K562 (cell line): ENCODE measurements around the gene LRMDA. TPM values are rescaled to one million over a fixed set of nuclear protein-coding genes. Genes with fewer than 3 reads are reported as not detected.

ENCODE experiments used
- CHAMP1 ChIP-seq: fragments of 450-650 bp; IDR thresholded peaks from 2 replicates; pipeline ENCODE4 v1.6.1; 2016; ENCODE audit warnings: mild to moderate bottlenecking
- CHD1 ChIP-seq: fragments of 200-600 bp; sonication (generic); IDR thresholded peaks from one replicate; pipeline ENCODE4 v1.6.1; 2012; ENCODE audit warnings: mild to moderate bottlenecking, moderate library complexity, low read length, inconsistent platforms
- DACH1 ChIP-seq: fragments of 450-650 bp; IDR thresholded peaks from 2 replicates; pipeline ENCODE4 v1.6.1; 2018; ENCODE audit not compliant: partially characterized antibody
- EHMT2 ChIP-seq: fragments of 450-650 bp; IDR thresholded peaks from 2 replicates; pipeline ENCODE4 v1.6.1; 2018; ENCODE audit warnings: antibody characterized with exemption
- HOMEZ ChIP-seq: fragments of 250-450 bp; sonication (Bioruptor Pico); IDR thresholded peaks from 2 replicates; pipeline ENCODE4 v1.4.0; 2020; ENCODE audit warnings: mild to moderate bottlenecking, moderate library complexity
- ID3 ChIP-seq, 2 experiments: fragments of 250-450 bp in 1 of 2; fragments of 450-650 bp in 1 of 2; sonication (Bioruptor Pico) in 1 of 2; IDR thresholded peaks; 2 replicates each; pipeline versions ENCODE4 v1.6.1 to v1.8.0; 2016 to 2021; ENCODE audit warnings: mild to moderate bottlenecking in 2 of 2, moderate library complexity in 2 of 2, missing compliant biosample characterization in 1 of 2, missing genetic modification characterization in 1 of 2
- NFE2 ChIP-seq: IDR thresholded peaks from 2 replicates; pipeline ENCODE4 v1.6.1; 2014; ENCODE audit warnings: antibody characterized with exemption, low read depth
- NFRKB ChIP-seq: fragments of 450-650 bp; IDR thresholded peaks from 2 replicates; pipeline ENCODE4 v1.6.1; 2016; ENCODE audit warnings: low read depth
- NUFIP1 ChIP-seq: fragments of 450-650 bp; IDR thresholded peaks from 2 replicates; pipeline ENCODE4 v1.6.1; 2018; ENCODE audit not compliant: partially characterized antibody
- POLR2AphosphoS5 ChIP-seq: IDR thresholded peaks from 2 replicates; pipeline ENCODE4 v1.6.1; 2011; ENCODE audit warnings: mild to moderate bottlenecking, low read depth, low read length, moderate library complexity; ENCODE audit not compliant: control insufficient read depth, insufficient read depth
- POU5F1 ChIP-seq: fragments of 150-350 bp; IDR thresholded peaks from 2 replicates; pipeline ENCODE4 v1.6.1; 2014; ENCODE audit warnings: borderline replicate concordance, low read length, low read depth, mild to moderate bottlenecking; ENCODE audit not compliant: partially characterized antibody
- polyA plus RNA-seq, 8 experiments: library from polyadenylated mRNA; depleted of rRNA in 4 of 8; stranded (reverse) in 5 of 8; unstranded in 3 of 8; fragments of >200 nt; fragmentation: Nextera tagmentation in 2 of 8; fragmentation: Illumina TruSeq in 1 of 8; extraction: Ambion mirVana in 2 of 8; extraction: Trizol in 1 of 8; gene quantifications; 2 replicates each; pipeline versions ENCODE4 v1.2.1 to v1.2.3, GENCODE V29; 2011 to 2014; ENCODE audit warnings: inconsistent platforms in 1 of 8, missing spikeins in 1 of 8
- total RNA-seq, 7 experiments: library from RNA; depleted of rRNA in 6 of 7; stranded (reverse); fragments of >200 nt in 6 of 7; fragmentation: Illumina TruSeq in 2 of 7; extraction: Trizol in 2 of 7; gene quantifications; 2 replicates each; pipeline versions ENCODE4 v1.2.1 to v1.2.3, GENCODE V29; 2011 to 2021; ENCODE audit warnings: low replicate concordance in 1 of 7
- TF ChIP-seq, protein P1 (sequence below): IDR thresholded peaks from 2 replicates; pipeline ENCODE4 v1.6.1; 2011; ENCODE audit warnings: borderline replicate concordance, low read depth, mild to moderate bottlenecking, moderate library complexity, low read length; ENCODE audit not compliant: insufficient read depth, poor library complexity, severe bottlenecking
- TF ChIP-seq, protein P2 (sequence below): fragments of 450-650 bp; IDR thresholded peaks from 2 replicates; pipeline ENCODE4 v1.6.1; 2016; ENCODE audit warnings: low read depth

LRMDA gene
- total and polyA plus RNA-seq, 9 of the 15 experiments (the other 6 are each of a cell fraction or from before 2014, with no cell fraction given): 0.25 TPM; not detected in 8

DNA sequence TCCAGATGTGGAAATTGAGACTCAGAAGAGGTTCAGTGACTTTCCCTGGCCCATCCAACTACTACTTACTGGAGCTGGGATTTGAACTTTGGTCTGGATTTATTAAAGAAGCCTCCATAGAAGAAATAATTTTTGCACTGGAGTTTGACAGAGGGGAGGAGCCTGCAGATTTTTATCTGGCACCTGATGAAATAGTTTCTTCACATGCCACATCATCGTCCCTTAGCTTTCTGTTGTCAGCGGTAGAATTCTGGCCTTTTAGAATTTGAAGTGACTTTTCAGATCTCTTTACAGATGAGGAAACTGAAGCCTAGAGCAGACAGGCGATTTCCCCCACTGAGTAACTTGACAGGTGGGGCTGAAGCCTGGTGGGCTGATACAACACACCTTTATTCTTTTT lies 233.5 kb downstream of the LRMDA start (continued):
- no peak for TF ChIP-seq CHAMP1
- TF ChIP-seq NFRKB: no peak
- TF ChIP-seq CHD1: no peak
- TF ChIP-seq POLR2AphosphoS5: no peak
- TF ChIP-seq NUFIP1: no peak
- TF ChIP-seq HOMEZ (CRISPR knock-in tag): no peak
- TF ChIP-seq NFE2: peak; percentile 23; the same call in 1 of the 2 replicates
- no peak for TF ChIP-seq DACH1
- TF ChIP-seq, protein P1, sequence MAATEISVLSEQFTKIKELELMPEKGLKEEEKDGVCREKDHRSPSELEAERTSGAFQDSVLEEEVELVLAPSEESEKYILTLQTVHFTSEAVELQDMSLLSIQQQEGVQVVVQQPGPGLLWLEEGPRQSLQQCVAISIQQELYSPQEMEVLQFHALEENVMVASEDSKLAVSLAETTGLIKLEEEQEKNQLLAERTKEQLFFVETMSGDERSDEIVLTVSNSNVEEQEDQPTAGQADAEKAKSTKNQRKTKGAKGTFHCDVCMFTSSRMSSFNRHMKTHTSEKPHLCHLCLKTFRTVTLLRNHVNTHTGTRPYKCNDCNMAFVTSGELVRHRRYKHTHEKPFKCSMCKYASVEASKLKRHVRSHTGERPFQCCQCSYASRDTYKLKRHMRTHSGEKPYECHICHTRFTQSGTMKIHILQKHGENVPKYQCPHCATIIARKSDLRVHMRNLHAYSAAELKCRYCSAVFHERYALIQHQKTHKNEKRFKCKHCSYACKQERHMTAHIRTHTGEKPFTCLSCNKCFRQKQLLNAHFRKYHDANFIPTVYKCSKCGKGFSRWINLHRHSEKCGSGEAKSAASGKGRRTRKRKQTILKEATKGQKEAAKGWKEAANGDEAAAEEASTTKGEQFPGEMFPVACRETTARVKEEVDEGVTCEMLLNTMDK: no peak
- TF ChIP-seq ID3 (CRISPR knock-in tag; IDR thresholded peaks at IDR 0.05): no peak
- TF ChIP-seq ID3 (tag; IDR thresholded peaks at IDR 0.05): no peak
- no peak for TF ChIP-seq EHMT2
- no peak for TF ChIP-seq POU5F1
- TF ChIP-seq, protein P2, sequence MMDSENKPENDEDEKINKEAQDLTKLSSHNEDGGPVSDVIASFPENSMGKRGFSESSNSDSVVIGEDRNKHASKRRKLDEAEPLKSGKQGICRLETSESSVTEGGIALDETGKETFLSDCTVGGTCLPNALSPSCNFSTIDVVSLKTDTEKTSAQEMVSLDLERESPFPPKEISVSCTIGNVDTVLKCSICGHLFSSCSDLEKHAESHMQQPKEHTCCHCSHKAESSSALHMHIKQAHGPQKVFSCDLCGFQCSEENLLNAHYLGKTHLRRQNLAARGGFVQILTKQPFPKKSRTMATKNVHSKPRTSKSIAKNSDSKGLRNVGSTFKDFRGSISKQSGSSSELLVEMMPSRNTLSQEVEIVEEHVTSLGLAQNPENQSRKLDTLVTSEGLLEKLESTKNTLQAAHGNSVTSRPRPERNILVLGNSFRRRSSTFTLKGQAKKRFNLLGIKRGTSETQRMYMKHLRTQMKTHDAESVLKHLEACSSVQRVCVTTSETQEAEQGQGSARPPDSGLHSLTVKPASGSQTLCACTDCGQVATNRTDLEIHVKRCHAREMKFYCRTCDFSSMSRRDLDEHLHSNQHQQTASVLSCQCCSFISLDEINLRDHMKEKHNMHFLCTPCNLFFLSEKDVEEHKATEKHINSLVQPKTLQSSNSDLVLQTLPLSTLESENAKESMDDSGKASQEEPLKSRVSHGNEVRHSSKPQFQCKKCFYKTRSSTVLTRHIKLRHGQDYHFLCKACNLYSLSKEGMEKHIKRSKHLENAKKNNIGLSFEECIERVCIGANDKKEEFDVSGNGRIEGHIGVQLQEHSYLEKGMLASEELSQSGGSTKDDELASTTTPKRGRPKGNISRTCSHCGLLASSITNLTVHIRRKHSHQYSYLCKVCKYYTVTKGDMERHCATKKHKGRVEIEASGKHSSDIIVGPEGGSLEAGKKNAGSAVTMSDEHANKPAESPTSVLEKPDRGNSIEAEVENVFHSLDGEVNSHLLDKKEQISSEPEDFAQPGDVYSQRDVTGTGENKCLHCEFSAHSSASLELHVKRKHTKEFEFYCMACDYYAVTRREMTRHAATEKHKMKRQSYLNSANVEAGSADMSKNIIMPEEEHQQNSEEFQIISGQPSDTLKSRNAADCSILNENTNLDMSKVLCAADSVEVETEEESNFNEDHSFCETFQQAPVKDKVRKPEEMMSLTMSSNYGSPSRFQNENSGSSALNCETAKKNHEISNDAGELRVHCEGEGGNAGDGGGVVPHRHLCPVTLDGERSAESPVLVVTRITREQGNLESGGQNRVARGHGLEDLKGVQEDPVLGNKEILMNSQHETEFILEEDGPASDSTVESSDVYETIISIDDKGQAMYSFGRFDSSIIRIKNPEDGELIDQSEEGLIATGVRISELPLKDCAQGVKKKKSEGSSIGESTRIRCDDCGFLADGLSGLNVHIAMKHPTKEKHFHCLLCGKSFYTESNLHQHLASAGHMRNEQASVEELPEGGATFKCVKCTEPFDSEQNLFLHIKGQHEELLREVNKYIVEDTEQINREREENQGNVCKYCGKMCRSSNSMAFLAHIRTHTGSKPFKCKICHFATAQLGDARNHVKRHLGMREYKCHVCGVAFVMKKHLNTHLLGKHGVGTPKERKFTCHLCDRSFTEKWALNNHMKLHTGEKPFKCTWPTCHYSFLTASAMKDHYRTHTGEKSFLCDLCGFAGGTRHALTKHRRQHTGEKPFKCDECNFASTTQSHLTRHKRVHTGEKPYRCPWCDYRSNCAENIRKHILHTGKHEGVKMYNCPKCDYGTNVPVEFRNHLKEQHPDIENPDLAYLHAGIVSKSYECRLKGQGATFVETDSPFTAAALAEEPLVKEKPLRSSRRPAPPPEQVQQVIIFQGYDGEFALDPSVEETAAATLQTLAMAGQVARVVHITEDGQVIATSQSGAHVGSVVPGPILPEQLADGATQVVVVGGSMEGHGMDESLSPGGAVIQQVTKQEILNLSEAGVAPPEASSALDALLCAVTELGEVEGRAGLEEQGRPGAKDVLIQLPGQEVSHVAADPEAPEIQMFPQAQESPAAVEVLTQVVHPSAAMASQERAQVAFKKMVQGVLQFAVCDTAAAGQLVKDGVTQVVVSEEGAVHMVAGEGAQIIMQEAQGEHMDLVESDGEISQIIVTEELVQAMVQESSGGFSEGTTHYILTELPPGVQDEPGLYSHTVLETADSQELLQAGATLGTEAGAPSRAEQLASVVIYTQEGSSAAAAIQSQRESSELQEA: no peak
